Measurements from ENCODE around the gene ICOS.

ICOS gene

GRCh38 chr2:203936535-203936934 is at the start of gene ICOS:
Gene ICOS (plus strand): TSS chr2:203936763. CDS start chr2:203936815, 52 bp downstream.
- DNase-seq (ENCODE audit: low spot score): no peak

DNA sequence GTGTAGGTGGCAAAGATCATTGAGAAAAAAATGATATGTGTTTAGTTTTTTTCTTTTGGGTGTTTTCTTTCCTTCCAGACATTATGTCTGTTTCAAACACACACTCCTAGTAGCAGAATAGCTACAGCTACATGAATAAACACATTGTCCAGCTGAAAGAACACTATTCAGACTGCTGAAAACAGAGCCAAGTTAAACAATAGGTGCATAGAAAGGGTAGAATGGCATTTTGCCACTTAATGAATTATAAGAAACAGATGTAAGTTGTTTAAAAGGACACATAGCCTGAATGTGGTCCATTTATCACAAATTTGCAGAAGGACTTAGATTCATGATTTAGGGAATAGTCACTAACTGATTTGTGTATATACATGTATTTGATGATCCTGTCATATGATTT is 48.9 kb upstream of the ICOS start:
- no peak for DNase-seq (ENCODE audit: low spot score)

DNA sequence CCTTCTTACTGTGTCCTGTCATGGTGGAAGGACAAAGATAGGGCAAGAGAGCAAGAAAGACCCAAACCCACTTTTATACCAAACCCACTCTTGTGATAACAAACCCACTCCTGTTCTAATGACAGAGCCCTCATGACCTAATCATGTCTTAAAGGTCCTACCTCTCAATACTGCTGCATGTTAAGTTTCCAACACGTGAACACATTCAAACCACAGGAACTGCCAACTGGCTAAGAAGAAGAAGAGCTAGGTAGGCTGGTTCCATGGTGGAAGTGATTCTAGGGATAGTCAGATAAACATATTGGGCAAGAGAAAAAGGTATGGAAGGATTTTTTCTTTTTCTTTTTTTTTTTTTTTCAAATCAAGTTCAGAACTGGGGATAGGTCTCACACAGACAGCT is 47.0 kb upstream of the ICOS start:
- no peak for DNase-seq (ENCODE audit: low spot score)

DNA sequence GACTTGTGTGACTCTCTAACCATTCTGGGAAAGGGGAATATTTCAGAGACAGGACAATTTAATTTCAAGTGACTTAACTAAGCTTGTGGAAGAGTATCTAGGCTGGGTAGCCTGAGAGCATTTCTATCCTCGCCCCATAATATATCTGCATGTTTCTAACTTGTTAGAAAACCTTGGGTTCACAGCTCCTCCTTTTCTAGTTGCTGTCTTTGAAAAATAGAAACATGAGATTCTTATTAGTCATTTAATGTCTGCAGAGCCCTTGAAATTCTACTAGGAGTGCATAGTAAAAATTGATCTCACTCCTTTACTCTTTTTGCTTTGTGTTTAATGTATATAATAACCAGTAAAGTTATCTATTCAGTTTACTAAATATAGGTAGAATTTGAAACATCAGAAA is 46.6 kb upstream of the ICOS start:
- DNase-seq (ENCODE audit: low spot score): no peak

DNA sequence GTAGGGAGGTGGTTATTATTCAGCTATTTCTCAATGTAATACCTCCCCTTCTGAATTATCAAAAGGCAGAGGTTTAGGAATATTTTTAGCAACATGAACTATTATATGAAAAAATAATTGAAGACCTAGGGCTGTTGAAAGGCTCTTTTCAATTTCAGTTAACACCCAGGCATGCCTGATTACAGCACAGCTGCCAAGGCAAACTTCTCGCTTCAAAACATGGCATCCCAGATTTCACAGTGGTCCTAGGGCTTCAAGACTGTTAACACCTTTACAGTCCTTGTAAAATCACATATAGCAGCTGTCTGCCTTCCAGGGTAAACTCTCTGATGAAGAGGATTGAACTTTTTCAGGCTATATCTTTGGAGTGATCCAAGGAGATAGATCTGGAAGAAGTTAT is 45.8 kb upstream of the ICOS start:
- no peak for DNase-seq (ENCODE audit: low spot score)

DNA sequence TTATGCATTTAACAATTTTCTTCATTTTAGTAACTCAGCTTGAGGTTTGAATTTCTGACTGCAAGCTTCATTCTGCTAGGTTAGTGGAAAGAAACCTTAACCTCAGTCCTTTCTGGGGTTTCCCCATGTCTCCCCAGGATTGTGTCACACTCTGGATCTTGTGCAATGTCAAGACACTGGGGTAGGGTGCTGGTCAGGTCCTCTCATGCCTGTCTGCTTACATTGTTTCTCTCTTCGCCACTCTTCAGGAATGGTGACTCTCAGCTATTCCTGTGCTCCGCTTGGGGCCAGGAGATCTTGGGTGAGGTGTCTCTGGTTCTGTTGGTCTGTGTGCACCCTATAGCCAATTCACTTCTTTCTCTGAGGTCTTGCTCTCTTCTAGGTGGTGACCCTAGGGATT is 45.1 kb upstream of the ICOS start:
- DNase-seq (ENCODE audit: low spot score): no peak

- DNase-seq (ENCODE audit: low spot score): no peak
These were observed 44.4 kb upstream of the ICOS start for GRCh38 chr2:203892207-203892606.

GRCh38 chr2:203893401-203893800 is 43.2 kb upstream of the ICOS start:
- no peak for DNase-seq (ENCODE audit: low spot score)

DNA sequence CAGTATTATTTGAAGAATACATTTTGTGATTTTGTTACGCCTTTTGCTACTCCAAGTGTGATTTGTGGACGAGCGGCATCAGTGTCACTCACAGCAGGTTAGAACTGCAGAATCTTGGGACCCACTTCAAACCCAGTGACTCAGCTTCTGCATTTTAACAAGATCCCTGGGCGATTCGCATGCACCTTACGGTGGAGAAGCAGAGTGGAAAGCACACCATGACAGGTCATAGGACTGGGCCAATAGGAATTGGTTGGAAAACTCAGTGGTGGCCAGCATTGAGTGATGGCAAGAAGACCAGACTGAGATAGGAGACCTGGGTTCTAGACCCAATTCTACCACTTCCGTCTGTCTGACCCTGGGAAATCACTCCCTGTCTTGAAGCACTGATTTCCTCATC is 42.7 kb upstream of the ICOS start:
- no peak for DNase-seq (ENCODE audit: low spot score)

GRCh38 chr2:203894262-203894661 is 42.3 kb upstream of the ICOS start:
- DNase-seq (ENCODE audit: low spot score): no peak

DNA sequence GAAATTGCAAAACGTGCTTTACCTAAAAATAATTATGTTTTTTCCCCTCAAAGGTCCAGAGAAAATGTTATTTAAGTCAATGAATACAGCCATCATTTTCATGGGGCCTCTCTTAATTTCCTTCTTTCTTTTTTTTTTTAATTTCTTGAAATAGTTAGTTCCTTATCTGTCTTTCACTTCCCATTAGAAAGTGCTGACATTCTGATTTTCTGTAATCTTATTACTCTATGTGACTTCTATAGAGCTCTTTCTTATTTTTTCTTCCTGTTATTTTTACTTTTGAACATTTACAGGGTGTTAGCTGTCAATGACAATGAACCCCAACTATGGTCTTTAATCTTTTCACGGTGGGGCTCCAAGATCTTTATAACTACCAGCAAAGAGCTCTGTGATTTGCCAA is 39.0 kb upstream of the ICOS start:
- no peak for DNase-seq (ENCODE audit: low spot score)

DNA sequence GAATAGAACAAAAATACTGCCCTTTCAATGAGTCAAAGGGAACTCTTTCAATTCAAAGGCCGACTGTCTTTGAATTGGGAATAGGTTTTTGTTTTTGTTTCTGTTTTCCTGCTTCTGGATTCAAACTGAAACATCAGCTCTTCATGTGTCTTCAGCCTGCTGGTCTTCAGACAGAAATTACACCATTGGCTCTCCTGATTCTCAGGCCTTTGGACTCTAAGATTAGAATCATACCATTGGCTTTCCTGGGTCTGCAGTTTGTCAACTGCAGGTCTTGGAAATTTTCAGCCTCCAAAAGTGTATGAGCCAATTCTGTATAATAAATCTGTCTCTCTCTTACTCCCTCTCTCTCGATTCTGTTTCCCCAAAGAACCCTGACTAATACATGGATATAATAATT is 37.9 kb upstream of the ICOS start:
- DNase-seq (ENCODE audit: low spot score): no peak

- DNase-seq (ENCODE audit: low spot score): no peak
These were observed 36.3 kb upstream of the ICOS start for GRCh38 chr2:203900253-203900652.

GRCh38 chr2:203904022-203904421 is 32.5 kb upstream of the ICOS start:
- no peak for DNase-seq (ENCODE audit: low spot score)

GRCh38 chr2:203905656-203906055 is 30.9 kb upstream of the ICOS start:
- no peak for DNase-seq (ENCODE audit: low spot score)

DNA sequence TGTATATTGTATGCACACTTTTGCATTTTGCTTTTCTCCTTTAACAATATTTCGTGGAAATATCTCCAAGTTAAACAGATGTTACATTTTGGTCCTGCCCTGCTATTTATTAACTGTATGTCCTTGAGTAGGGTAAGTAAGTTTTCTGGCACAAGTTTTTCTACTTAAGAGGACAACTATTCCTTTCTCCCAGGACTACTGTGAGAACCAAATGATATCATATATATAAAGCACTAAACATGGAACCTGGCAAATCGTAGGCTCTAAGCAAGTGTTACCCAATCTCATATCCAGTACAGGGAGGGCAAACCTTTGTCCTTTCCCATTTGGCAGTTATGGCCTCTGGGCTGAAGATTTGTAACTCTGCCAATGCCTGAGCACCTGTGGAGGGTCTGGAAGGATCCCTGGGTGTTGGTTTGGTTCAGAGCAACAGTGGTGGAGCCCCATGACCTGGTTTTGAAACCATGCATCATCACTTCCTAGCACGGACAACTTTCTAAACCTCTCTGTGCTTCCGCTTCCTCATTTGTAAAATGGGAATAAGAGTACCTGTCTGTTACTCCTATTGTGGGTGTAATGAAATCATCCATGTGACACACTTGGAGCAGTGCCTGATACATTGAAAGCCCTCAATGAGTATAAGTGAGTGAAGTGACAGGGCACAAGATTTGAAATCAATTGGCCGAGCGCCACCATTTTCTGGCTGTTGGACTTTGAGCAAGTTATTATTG is 28.3 kb upstream of the ICOS start:
- no peak for DNase-seq (ENCODE audit: low spot score)

- DNase-seq (ENCODE audit: low spot score): no peak
These were observed 27.8 kb upstream of the ICOS start for GRCh38 chr2:203908797-203909185.

- peak; percentile 47 for DNase-seq (ENCODE audit: low spot score)
These were observed 27.1 kb upstream of the ICOS start for GRCh38 chr2:203909261-203909967.

DNA sequence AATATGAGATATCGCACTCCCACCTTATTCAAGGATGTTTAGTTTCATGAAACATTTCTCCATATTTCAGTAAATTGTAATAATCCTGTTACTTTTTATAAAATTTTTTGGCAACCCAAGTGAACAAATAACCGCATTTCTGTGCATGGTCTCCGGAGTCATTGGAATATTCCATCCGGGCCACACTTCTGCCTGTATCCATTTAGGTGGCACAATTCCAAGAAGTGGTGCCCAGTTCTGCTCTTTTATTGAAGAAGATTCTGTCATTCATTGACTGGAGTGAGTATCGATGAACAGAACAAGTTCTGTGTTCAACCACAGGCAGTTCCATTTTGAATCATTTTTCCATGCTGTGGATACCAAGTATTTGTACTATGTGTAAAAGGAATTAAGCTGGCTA is 26.6 kb upstream of the ICOS start:
- no peak for DNase-seq (ENCODE audit: low spot score)

DNA sequence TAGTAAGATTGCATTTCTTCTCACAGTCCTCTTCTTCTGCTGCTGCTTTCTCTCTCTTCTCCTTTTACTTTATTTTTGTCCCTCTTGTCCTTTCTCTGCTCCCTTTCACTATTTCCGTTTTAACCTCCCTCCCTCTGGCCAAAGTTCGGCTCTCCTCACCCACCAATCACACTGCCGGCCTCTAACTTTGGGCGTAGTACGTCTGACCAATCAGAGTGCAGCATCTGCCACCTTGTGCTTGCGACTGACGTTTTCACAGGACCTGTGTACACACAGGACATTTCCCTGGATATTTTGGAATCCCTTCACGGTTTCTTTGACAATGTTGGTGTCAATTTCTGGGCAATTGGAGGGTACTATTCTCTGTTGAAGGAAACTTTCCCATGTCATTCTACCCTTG is 22.6 kb upstream of the ICOS start:
- DNase-seq (ENCODE audit: low spot score): peak; percentile 28

- no peak for DNase-seq (ENCODE audit: low spot score)
These were observed 21.9 kb upstream of the ICOS start for GRCh38 chr2:203914546-203915182.

DNA sequence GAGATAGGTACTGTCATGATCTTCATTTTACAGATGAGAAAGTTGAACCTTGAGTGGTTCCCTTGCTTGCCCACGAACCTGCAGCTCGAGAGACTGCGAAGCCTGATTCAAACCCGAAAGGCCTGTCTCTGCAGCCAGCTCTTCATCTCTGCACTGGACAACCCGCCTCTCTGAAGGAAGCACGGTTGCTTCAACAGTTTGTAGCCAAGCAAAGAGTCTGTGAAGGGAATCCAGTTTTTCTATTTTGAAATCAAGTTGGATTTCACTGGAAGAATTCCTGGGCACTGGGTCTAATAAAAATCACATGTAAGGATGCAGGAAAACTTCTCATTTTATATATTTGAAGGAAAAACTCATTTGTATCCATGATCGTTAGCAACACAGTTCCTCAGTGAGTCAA is 21.3 kb upstream of the ICOS start:
- no peak for DNase-seq (ENCODE audit: low spot score)

GRCh38 chr2:203916756-203917155 is 19.8 kb upstream of the ICOS start:
- DNase-seq (ENCODE audit: low spot score): no peak

Data from HuH-7 (cell line).